Measurements from ENCODE around the gene DGKZ. TPM values are rescaled to one million over a fixed set of nuclear protein-coding genes. Genes with fewer than 3 reads are reported as not detected.

The DGKZ gene
- total and polyA plus RNA-seq, 4 donors: 4.6 to 24.3 (median 14.4) TPM

GRCh38 chr11:46417711-46418110, 70.4 kb downstream of the DGKZ start:
- Histone ChIP-seq H3K36me3 (ENCODE audit: control insufficient read depth in 4 of 4, insufficient read depth in 3 of 4, low read depth in 1 of 4, low read length in 3 of 4) (peaks cover 3 to 35% (median 17%) of the 10 kb centered on the region in 4 donors), H3K4me1 (ENCODE audit: control insufficient read depth in 4 of 4, insufficient read depth in 4 of 4, low read length in 3 of 4) (no peaks in the 10 kb centered on the region), H3K9ac (ENCODE audit: low read depth in 1 of 2, low read length in 2 of 2) (no peak overlapping the region), H3K27me3 (ENCODE audit: control insufficient read depth in 4 of 4, insufficient read depth in 4 of 4, low read length in 3 of 4) (no peaks in the 10 kb centered on the region), H3K4me3 (ENCODE audit: low read depth in 1 of 3, low read length in 3 of 3) (no peak overlapping the region), H3K27ac (ENCODE audit: low read depth in 1 of 2, low read length in 2 of 2) (no peak overlapping the region), H3K9me3 (ENCODE audit: control insufficient read depth in 4 of 4, low read length in 3 of 4) (no peaks in the 10 kb centered on the region)
- 95% methylated on average over 7 of the region's 7 CpGs for WGBS
- TF ChIP-seq FOXA2 (IDR thresholded peaks at IDR 0.05) (no peak), HNF4A (conservative IDR thresholded peaks at IDR 0.05) (no peak), FOXA1 (IDR thresholded peaks at IDR 0.05) (no peak), RXRA (IDR thresholded peaks at IDR 0.05) (no peak), ZBTB33 (IDR thresholded peaks at IDR 0.05) (no peak), GABPA (IDR thresholded peaks at IDR 0.05 in 1 of 2, conservative IDR thresholded peaks at IDR 0.05 in 1 of 2) (no peak), REST (IDR thresholded peaks at IDR 0.05) (no peak), MAX (IDR thresholded peaks at IDR 0.05) (no peak), SP1 (IDR thresholded peaks at IDR 0.05) (no peak), HNF4G (IDR thresholded peaks at IDR 0.05) (no peak), RAD21 (IDR thresholded peaks at IDR 0.05) (no peak), TAF1 (conservative IDR thresholded peaks at IDR 0.05) (no peak), YY1 (IDR thresholded peaks at IDR 0.05) (no peak), JUND (IDR thresholded peaks at IDR 0.05) (no peak), NR2F2 (IDR thresholded peaks at IDR 0.05) (no peak), EGR1 (IDR thresholded peaks at IDR 0.05; ENCODE audit: low read depth in 2 of 2) (no peak)
- no peak for DNase-seq (ENCODE audit: low spot score)

- Histone ChIP-seq H3K27me3 (ENCODE audit: control insufficient read depth in 4 of 4, insufficient read depth in 4 of 4, low read length in 3 of 4) (no peaks in the 10 kb centered on the region), H3K36me3 (ENCODE audit: control insufficient read depth in 4 of 4, insufficient read depth in 3 of 4, low read depth in 1 of 4, low read length in 3 of 4) (peaks cover 3 to 34% (median 17%) of the 10 kb centered on the region in 4 donors), H3K9me3 (ENCODE audit: control insufficient read depth in 4 of 4, low read length in 3 of 4) (no peaks in the 10 kb centered on the region), H3K4me1 (ENCODE audit: control insufficient read depth in 4 of 4, insufficient read depth in 4 of 4, low read length in 3 of 4) (no peaks in the 10 kb centered on the region), H3K9ac (ENCODE audit: low read depth in 1 of 2, low read length in 2 of 2) (no peak overlapping the region), H3K4me3 (ENCODE audit: low read depth in 1 of 3, low read length in 3 of 3) (no peak overlapping the region), H3K27ac (ENCODE audit: low read depth in 1 of 2, low read length in 2 of 2) (no peak overlapping the region)
- DNase-seq (ENCODE audit: low spot score): no peak
- 94% methylated on average over 5 of the region's 5 CpGs for WGBS
- no peak for TF ChIP-seq GABPA (IDR thresholded peaks at IDR 0.05 in 1 of 2, conservative IDR thresholded peaks at IDR 0.05 in 1 of 2)
- TF ChIP-seq REST (IDR thresholded peaks at IDR 0.05): no peak
- TF ChIP-seq ATF3 (IDR thresholded peaks at IDR 0.05): no peak
- no peak for TF ChIP-seq HNF4G (IDR thresholded peaks at IDR 0.05)
- TF ChIP-seq EGR1 (IDR thresholded peaks at IDR 0.05; ENCODE audit: low read depth in 2 of 2): no peak
- TF ChIP-seq JUND (IDR thresholded peaks at IDR 0.05): no peak
- no peak for TF ChIP-seq HNF4A (conservative IDR thresholded peaks at IDR 0.05)
- no peak for TF ChIP-seq RXRA (IDR thresholded peaks at IDR 0.05)
- no peak for TF ChIP-seq RAD21 (IDR thresholded peaks at IDR 0.05)
Measured at GRCh38 chr11:46418751-46419150, 71.5 kb downstream of the DGKZ start.

Data from liver (tissue), 9 donors.